GM12892 (cell line): ENCODE results near the gene ERCC1.

Experiments used
- POLR2A ChIP-seq: IDR thresholded peaks from 2 replicates; pipeline ENCODE4 v1.6.1; 2011; ENCODE audit warnings: low read depth, low read length, control low read depth
- POLR2AphosphoS5 ChIP-seq: IDR thresholded peaks from 2 replicates; pipeline ENCODE4 v1.6.1; 2011; ENCODE audit warnings: low read depth, low read length, control low read depth
- TAF1 ChIP-seq: IDR thresholded peaks from 2 replicates; pipeline ENCODE4 v1.6.1; 2011; ENCODE audit warnings: low read depth, mild to moderate bottlenecking, control low read depth, low read length, borderline replicate concordance

GRCh38 chr19:45403272-45403671, 20.4 kb downstream of the ERCC1 start:
- TF ChIP-seq POLR2AphosphoS5 (no peak), TAF1 (no peak), POLR2A (no peak)
